NB4 (cell line): Measurements from ENCODE around the gene ANKS1B.
"Not testable (repeated sequence)": the region's sequence is repeated elsewhere in the genome, so short reads cannot be mapped to it uniquely, and the experiment has no call there.

Experiments
- DNase-seq: peaks from one replicate; pipeline ENCODE4 v3.0.0; 2010; ENCODE audit warnings: low read depth
- H3K4me3 ChIP-seq: one replicate; pipeline ENCODE4 v1.5.1; 2011; ENCODE audit warnings: mild to moderate bottlenecking, low read depth, low read length, moderate library complexity
- CTCF ChIP-seq: IDR thresholded peaks from one replicate; pipeline ENCODE4 v1.5.1; 2012; ENCODE audit warnings: low read depth, low read length
- MAX ChIP-seq: IDR thresholded peaks from 2 replicates; pipeline ENCODE4 v1.6.1; 2011; ENCODE audit warnings: low read depth, low read length
- MYC ChIP-seq: IDR thresholded peaks from 2 replicates; pipeline ENCODE4 v1.6.1; 2011; ENCODE audit warnings: low read depth, low read length
- POLR2A ChIP-seq: IDR thresholded peaks from 2 replicates; pipeline ENCODE4 v1.6.1; 2011; ENCODE audit warnings: mild to moderate bottlenecking; ENCODE audit not compliant: insufficient read length; ENCODE audit errors: extremely low read depth

Gene ANKS1B

GRCh38 chr12:99809909-99810308 lies 174.8 kb downstream of the ANKS1B start:
- H3K4me3 ChIP-seq, result no peak overlapping the region
- no peak for DNase-seq
- no peak for TF ChIP-seq MYC
- no peak for TF ChIP-seq POLR2A
- TF ChIP-seq CTCF, result no peak
- no peak for TF ChIP-seq MAX

GRCh38 chr12:99806304-99806703 lies 178.4 kb downstream of the ANKS1B start:
- TF ChIP-seq MAX, result no peak
- TF ChIP-seq MYC, result no peak
- TF ChIP-seq CTCF, result no peak
- TF ChIP-seq POLR2A, result no peak
- DNase-seq, result no peak
- H3K4me3 ChIP-seq, result no peak overlapping the region

- TF ChIP-seq POLR2A, result no peak
- DNase-seq, result no peak
- H3K4me3 ChIP-seq, result no peak overlapping the region
Measured at GRCh38 chr12:99804715-99805114, 180.0 kb downstream of the ANKS1B start.

- no peak overlapping the region for H3K4me3 ChIP-seq
- DNase-seq, result no peak
- TF ChIP-seq MYC, result no peak
- no peak for TF ChIP-seq CTCF
- TF ChIP-seq MAX, result no peak
- no peak for TF ChIP-seq POLR2A
Measured at GRCh38 chr12:99800605-99801004, 184.1 kb downstream of the ANKS1B start.

- not testable (repeated sequence) for DNase-seq
Measured at GRCh38 chr12:99797931-99798330, 186.8 kb downstream of the ANKS1B start.

GRCh38 chr12:99783421-99783820 lies 201.3 kb downstream of the ANKS1B start:
- TF ChIP-seq CTCF (no peak), POLR2A (no peak), MAX (no peak), MYC (no peak)
- no peak overlapping the region for H3K4me3 ChIP-seq
- DNase-seq, result no peak

More at GRCh38 chr12:99797931-99798330, 186.8 kb downstream of the ANKS1B start:
- not testable (repeated sequence) for H3K4me3 ChIP-seq

- peak; percentile 7 for DNase-seq
- TF ChIP-seq CTCF (no peak), MAX (no peak), MYC (no peak), POLR2A (no peak)
- no peak overlapping the region for H3K4me3 ChIP-seq
Measured at GRCh38 chr12:99772274-99772673, 212.5 kb downstream of the ANKS1B start.
